ENCODE data around the gene XYLT1.

XYLT1 gene

DNA sequence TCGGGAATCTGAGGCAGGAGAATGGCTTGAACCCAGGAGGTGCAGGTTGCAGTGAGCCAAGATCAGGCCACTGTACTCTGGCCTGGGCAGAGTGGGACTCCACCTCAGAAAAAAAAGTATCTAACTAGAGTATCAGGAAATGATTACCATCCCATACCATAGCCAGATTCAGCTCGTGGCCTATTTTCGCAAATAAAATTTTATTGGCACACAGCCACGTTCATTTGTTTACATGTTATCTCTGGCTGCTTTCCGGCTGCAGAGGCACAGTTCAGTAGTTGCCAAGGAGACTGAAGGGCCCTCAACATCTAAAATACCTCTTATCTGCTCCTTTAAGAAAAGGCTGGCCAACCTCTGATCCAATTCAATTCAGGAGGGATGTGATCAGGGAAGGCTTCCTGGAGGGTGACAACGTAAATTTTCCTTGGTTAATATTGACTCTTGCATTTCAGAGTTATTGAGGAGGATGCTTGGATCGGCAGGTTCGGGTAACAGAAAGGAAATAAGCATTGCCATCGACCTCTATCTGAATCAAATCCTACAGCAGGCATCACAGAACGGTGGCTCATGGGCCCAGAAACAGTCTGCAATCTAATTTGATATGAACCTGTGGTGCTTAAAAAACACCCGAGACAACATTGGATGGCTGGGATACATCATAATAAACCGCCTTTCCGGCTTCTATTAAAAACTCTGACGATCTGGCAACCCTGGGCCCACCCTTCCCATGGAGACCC lies 73.8 kb downstream of the XYLT1 start:
- DNase-seq, result no peak

DNA sequence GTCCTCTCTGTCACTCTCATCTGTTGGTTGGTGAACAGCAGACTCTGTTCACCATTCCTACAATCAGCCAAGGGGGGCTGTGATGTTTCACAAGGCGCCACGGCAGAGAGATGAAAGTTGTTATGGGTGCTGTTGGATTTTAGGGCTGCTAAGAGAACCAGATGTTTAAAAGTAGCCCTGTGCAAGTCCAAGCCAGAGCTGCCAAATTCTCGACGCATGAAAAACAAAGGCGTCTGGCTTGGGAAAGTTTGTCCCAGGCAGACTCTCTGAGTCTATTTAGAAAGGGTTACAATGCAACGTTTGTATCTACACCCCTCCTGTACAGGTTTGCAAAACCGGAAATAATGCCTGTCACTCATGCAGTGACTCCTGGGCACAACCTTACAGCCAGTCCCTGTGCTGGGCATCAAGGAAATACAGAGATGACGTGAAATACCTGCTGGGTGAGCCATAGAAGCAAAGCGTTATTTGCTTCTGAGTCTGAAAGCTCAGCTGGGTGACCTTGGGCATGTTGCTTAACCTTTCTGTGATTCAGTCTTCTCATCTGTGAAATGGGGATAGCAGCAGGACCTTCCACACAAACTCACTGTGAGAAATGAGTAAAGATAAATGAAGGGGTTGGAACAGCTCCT lies 74.8 kb downstream of the XYLT1 start:
- no peak for DNase-seq

DNA sequence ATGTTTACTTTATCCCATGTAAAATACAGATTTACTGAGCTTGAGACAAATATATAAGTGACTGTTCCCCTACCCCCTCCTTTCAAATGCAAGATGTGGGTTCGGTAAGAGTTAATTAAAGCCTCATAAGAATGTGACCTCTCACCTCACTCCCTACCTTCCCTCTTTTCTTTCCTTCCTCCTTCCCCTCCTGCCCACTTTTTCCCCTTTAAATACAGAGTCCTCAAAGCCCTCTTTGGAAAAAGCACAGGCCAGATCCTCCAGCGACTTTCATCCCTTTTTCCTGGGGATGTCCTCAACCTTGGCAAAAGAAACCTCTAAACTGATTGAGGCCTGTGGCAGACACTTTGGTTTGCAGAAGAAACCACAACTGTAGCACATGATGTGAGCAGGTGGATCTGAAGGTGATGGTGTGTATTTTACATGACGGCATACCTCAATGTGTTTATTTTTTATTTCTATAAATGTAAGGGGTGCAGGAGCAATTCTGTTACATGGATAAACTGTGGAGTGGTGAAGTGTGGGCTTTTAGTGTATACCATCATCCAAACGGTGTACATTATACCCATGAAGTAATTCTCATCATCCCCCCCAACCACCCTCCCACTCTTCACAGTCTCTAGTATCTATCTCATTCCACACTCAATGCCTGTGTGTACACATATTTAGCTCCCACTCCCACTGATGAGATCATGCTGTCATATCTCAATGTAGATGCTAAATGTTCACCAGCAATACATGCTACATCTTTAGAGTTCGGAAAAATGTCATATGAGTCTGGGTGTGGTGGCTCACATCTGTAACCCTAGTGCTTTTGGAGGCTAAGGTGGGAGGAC lies 77.7 kb downstream of the XYLT1 start:
- no peak for DNase-seq

DNA sequence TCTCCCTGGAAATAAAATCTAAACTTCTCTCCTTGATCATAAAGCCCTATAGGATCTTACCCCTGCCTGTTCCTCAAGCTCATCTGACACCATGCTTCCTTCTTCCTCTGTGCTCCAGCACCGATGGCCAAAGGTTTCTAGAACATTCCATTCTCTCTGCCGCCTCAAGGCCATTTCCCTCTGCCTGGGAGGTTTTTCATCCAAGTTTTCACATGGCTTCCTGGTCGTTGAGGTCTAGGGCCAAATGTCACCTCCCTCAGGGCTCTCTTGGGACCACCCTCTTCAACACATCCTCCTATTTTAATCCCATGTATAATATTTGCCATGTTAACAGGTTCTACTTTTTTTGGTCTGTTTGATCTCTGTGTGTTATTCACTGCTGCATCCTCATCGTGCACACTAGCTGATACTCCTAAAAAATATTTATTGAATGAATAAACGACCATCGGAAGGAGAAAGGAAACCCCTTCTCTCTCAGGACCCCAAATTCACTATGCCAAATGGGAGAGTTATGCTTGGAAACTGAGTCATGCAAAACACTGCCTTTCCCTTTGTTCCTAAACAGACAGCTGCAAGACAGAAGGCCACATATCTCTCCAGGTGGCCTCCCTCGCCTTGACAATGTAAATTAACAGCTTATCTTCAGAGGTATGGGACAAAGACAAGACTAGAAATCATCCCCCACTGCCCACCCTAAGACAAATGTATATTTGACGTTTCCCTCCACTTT lies 78.5 kb downstream of the XYLT1 start:
- DNase-seq, result no peak

DNA sequence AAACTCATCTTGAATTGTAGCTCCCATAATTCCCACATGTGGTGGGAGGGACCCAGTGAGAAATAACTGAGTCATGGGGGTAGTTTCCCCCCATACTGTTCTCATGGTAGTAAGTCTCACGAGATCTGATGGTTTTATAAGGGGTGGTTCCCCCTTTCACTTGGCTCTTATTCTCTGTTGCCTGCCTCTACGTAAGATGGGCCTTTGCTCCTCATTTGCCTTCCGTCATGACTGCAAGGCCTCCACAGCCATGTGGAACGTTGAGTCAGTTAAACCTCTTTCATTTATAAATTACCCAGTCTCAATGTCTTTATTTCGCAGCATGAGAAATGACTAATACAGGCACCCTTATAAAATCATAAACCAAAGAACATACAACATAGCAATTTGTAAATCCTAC lies 79.0 kb downstream of the XYLT1 start:
- no peak for DNase-seq

DNA sequence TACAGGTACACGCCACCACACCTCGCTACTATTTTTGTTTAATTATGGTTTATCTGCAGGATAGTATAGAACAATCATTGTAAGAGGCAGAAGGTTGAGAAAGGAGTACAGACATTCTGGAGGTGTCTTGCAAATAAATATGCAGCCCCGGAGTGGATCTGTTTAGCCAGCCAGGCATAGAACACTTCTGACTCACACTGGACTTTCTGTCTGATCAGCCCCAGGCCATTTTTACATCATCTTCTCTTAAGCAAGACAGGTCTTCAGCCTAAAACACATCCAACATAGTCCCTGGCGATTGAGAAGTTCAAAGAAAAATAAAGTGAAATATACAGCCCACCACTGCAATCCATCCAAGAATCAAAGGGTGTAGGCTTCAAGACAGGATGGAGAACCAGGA lies 81.4 kb downstream of the XYLT1 start:
- DNase-seq, result no peak

DNA sequence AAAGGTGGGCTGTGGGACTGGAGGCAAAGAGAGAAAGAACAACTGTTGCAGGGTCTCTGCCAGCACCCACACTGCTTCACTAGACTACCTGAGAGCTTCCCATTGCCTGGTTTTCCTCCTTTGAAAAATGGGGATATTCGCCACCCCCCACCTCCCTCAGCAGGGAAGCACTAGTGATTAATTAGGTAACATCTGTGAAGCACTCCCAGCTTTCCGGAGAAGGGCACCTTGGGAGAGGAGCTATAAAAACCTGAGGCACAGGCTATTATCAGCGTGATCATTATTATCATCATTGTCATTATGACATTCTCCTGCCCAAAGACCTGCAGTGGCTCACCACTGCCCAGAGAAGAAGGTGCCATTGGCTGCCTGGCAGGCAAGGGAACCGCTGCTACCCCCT lies 83.5 kb downstream of the XYLT1 start:
- no peak for DNase-seq

DNA sequence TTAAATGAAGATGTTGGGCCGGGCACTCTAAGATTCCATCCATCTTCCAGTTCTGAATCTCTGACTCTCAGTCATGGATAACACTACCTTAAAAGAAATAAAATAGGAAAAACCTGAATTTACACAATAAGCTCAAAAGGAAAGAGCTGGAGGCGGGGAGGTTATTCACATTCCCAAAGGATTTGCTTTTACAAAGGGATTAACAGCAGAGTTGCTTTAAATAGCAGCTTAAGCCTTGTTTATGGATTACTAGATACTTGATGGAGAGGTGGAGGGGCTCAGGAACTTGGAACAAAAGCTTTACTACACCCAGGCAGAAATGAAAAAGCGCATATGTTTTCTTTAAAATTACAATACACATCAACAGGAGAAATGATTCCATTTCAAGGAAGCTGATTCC lies 84.5 kb downstream of the XYLT1 start:
- DNase-seq, result no peak

DNA sequence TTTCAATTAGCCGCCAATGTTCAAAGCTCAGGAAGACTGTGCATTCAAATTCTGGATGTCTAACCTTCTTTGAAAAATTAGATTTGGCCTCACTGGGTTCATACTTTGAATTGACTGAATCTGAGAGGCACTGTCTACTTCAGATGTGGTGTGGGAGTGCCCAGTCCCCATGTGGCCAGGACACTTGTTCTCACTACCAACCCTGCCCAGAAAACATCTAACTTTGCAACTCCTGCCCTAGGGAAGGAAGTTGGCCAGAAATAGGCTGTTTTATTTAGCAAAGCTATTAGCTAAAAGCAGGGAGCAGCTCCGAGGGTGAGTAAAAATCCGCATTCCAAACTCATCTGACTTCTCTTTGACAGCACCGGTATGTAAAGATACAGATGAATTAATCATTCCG lies 86.3 kb downstream of the XYLT1 start:
- DNase-seq, result no peak

DNA sequence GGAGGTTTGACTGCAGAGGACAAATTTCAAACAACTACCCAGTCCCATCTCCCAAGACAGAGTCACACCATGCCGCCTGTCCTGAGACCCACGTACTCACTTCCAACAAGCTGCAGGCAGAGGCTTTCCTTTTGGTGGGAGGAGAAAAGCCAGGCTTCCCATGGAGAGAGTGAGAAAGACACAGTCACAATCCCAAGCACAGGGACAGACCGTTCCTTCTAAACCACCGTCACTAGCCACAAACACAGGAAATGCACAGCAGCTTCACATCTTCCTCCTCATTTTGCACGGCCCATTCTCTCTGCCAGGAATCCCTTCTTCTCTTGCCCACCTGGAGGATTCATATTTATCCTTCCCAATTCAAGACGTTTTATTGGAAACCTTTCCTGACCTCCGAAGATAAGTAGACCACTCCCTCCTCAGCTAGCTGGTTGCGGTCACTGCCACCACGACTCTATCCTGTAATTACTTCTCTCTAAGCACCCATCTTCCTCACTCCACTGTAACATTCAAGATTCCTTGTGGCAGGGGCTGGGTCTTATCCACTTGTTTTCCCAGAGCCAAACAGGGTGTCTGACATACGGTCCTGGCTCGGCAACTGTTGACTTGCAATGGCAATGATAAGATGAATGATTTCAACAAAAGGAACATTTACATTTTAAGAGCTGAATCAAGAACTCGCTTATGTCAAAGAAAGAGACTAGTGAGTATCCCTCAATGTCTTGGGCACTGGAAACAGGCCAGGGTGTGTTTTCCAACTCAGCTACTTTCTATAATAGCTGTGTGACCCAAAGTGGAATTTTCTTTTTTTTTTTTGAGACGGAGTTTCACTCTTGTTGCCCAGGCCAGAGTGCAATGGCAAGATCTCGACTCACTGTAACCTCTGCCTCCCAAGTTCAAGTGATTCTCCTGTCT lies 87.6 kb downstream of the XYLT1 start:
- no peak for DNase-seq

DNA sequence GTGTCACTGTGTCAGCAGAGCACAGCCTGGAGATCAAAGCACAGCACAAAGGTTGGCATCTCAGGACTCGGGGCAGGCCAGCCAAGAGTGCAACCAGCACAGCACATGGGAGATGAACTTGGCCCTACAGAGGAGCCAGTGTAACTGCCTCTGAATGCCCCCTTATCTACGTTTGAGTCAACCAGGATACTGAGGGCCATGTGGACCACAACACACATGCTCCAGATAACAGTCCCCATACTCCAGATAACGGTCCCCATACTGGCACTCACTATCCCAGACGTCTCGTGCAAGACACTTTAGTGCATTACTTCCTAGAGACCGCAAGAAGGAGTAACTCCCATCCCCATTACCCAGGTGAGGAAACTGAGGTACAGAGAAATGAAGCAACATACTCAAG lies 88.2 kb downstream of the XYLT1 start:
- no peak for DNase-seq

DNA sequence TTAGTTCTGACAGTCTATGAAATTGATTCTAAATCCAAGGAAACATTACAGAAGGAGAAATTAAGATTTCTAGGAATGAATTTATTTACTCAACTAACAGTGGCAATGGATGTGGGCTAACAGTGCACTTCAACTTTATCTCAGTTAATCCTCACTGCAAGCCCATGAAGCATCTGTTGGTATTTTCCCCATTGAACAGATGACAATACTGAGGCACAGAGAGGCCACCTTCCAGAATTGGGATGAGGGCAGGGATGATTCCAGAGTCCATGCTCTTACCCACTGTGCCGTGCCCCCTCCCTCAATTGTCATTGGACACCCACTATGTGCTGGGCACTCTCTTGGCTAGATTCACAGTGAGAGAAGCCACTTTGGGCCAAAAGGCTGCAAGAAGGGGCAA lies 89.0 kb downstream of the XYLT1 start:
- no peak for DNase-seq

DNA sequence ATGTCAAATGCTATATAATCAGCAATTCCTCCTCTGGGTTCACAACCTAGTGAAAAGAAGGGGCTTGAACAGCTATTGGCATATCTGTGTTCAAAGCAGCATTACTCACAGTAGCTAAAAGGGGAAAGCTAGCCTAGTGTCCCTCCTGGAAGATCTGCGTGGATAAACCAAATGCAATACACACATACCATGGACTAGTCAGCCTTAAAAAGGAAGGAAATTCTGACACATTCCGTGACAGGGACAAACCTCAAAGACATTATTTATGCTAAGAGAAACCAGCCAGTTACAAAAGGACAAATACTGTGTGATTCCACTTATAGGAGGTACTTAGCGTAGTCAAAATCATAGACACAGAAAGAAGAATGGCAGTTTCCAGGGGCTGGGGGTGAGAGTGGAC lies 90.1 kb downstream of the XYLT1 start:
- peak; percentile 67 to 81 for DNase-seq

DNA sequence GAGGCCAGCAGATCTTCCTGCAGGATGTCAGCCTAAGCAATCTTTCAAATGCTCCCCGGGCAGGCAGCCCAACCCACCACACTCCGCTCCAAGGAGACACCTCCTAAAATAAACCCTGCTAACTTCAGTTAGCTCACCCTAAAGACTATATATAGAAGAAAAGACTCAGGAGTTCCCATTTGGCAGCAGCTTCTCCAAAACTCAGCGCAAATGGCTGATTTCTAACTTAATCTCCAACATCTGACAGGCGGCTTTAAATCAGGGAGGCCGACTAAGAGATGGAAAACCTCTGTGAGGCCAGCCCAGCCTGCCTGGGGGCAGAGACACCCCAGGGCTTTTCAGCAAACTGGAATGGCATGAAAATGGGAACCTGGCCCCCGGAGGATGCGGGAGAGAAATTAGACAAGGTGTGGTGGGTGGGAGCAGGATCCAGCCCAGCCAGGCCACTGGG lies 91.6 kb downstream of the XYLT1 start:
- no peak for DNase-seq

DNA sequence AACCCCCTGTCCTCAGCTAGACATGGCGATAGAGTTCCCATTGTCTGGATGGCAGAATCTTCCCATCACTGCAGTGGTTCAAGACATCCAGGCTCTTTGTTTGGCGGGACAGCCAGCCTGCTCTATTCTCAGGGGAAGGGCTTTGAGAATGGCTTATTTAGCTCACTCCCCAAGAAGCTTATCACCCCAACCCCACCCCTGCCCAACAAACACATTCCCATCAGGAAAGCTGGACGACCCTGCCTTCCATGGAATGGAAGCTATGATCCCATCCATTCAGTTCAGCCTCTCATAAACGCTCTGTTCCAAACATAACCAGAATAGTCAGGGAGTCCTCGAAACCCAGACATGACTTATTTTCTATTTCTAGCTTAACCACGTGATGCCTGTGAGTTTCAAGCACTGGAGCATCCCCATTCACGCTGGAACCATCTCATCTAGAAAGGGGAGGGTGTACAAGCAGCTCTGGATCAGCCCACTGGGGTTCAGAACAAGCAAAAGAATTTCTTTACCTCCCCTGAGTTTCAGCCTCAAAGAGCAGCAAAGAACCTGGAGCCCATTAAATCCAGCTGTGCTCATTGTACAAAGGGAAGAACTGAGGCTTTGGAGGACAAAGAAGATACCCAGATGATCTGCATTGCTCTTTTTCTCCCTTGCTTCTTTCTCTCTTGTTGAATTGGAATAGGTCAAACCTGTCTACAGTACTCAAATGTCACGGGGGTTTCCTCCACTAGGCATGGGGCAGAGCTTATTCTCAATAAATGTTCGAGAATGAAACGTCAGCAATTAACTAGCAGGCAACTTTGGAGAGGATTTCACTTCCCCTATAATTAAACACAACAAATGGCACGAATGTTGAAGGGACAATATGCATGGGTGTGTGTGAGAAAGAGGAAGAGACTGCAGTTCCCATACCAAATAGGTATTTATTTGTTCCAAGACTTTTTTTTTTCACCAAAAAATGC lies 93.1 kb downstream of the XYLT1 start:
- peak; percentile 54 to 69 for DNase-seq

DNA sequence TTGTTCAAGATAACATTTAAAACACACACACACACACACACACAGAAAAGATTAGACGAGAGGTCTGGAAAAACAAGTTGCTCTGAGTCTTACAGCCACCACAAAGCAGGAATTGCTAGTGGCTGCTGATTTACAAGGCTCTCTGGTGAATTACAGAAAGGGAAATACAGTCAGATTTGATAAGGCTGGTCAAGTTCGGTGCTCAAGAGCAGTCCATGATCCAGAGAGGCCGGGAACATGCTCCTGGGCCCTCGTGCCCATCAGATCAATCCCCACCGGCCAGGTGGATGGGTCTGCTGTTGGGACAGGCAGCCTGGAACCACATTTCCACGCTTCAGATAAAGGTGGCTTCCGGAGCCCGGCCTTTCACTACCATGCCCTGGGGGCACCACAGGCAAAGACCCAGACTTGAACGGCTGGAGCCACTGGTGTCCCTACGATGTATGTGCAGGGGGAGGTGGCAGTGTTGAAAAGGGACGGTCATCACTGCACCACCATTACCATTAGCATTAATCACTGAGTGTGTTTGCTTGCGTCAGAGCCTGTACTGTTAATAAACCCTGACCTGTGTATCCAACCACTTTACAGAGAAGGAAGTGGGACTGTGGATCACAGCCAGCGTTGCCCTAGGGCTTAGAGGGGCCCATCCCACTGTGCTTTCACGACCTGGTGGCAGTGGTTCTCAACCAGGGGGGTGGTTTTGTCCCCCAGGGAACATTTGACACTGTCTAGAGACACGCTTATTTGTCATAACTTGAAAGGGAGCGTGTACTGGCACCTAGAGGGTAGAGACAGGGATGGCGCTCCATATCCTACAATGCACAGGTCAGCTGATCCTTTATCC lies 95.1 kb downstream of the XYLT1 start:
- peak in 1 of 2 donors; percentile 49 for DNase-seq

DNA sequence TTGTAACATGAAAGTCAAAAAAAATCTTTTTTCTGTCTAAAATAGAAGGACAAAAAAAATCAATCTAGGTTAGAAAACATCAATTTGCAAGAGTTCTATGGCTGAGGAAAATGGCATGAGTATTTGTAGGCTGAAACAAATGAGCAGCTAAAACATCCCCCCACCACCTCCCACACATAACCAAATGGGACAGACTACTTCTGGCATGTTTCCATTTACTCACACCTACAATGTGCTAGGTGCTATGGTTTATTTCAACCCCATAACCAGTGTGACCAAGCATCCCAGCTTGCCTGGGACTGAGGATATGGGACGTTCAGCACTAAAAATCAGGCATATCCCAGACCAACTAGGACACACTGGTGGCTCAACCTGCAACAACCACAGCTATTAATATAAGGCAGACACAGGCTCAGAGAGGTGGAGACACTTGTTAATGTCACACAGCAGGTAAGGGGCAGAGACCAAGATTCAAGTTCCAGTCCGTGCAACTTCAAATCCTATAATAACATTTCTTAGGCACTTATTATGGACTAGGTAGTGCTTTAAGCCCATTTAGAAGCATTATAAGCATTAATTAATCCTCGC lies 96.0 kb downstream of the XYLT1 start:
- DNase-seq, result no peak

DNA sequence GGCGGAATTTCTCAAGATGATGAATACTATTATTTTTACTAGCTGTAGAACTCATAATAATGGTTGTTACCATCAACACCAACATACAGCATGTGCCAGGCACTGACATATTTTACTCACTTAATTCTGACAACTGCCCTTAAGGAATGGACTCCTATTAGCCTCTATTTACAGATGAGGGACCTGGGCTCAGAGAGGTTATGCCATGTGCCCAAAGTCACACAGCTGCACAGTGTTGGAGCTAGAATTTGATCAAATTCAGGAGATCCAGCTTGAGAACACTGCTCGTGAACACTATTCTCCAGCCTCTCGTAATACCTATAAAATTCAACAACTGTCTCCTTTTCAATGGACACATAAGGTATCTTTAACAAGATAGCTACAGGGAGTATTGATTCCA lies 97.2 kb downstream of the XYLT1 start:
- DNase-seq, result no peak

DNA sequence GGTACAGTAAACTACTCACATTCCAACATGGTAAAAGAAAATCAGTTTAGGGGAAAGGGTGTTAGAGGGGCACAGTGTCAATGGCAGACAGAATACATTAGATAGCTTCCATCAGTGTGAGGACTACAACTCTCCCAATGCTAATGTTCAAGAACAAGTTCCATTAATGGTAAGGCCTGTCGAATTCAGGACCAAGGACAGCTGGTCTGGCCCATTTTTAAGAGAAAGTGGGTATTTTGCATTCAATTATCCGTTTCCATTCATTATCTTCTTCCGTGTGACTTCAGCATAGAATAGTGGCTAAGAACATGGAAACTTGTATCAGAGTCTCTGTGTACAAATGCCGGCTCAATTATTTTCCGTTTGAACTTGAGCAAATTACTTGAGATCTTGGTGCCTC lies 98.4 kb downstream of the XYLT1 start:
- no peak for DNase-seq
